Ovary (tissue), 3 donors: ENCODE measurements around the gene HS3ST6.

Experiments used
- CTCF ChIP-seq, 3 donors: fragments of 450-650 bp in 2 of 3; fragments of 200-600 bp in 1 of 3; IDR thresholded peaks; one replicate each; pipeline versions ENCODE4 v1.5.1 to v1.8.0; 2016 to 2022; ENCODE audit warnings: antibody characterized with exemption in 3 of 3, mild to moderate bottlenecking in 1 of 3
- POLR2A ChIP-seq: fragments of 450-650 bp; IDR thresholded peaks from one replicate; pipeline ENCODE4 v1.6.1; 2017; ENCODE audit warnings: antibody characterized with exemption, mild to moderate bottlenecking, moderate library complexity
- donor health status: DM: no; HTN: no; CAD: no.

GRCh38 chr16:1941162-1942046 is 23.2 kb upstream of the HS3ST6 start:
- TF ChIP-seq CTCF (IDR thresholded peaks at IDR 0.05), result no peak
- TF ChIP-seq POLR2A, result no peak
